Measurements from ENCODE around the gene NEK11. TPM values are rescaled to one million over a fixed set of nuclear protein-coding genes. Genes with fewer than 3 reads are reported as not detected.

Gene NEK11
- total and polyA plus RNA-seq, 9 of the 15 experiments (the other 6 are each of a cell fraction or from before 2014, with no cell fraction given) = 0.28 to 1.5 (median 0.87) TPM

DNA sequence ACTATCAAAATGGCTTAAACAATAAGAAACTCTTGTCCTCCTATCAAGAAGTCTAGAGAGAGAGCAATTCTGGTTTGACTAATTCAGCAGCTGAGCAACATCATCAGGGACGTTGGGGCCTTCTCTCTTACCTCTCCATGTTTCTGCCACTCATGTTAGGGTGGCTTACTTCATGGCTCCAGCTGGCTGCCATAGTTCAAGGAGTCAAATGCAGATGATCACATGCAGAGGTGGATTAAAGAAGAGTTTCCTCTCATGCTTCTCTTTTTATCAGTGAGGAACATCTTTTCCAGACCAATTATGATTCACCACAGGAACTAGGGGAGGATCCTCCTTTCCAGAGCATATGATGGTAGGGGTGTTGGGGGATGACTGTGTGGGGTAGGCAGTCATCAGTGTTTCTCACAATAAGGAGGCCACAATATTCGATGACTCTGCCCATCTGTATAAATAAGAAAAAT lies 45.5 kb downstream of the NEK11 start (continued):
- TF ChIP-seq, protein P1, sequence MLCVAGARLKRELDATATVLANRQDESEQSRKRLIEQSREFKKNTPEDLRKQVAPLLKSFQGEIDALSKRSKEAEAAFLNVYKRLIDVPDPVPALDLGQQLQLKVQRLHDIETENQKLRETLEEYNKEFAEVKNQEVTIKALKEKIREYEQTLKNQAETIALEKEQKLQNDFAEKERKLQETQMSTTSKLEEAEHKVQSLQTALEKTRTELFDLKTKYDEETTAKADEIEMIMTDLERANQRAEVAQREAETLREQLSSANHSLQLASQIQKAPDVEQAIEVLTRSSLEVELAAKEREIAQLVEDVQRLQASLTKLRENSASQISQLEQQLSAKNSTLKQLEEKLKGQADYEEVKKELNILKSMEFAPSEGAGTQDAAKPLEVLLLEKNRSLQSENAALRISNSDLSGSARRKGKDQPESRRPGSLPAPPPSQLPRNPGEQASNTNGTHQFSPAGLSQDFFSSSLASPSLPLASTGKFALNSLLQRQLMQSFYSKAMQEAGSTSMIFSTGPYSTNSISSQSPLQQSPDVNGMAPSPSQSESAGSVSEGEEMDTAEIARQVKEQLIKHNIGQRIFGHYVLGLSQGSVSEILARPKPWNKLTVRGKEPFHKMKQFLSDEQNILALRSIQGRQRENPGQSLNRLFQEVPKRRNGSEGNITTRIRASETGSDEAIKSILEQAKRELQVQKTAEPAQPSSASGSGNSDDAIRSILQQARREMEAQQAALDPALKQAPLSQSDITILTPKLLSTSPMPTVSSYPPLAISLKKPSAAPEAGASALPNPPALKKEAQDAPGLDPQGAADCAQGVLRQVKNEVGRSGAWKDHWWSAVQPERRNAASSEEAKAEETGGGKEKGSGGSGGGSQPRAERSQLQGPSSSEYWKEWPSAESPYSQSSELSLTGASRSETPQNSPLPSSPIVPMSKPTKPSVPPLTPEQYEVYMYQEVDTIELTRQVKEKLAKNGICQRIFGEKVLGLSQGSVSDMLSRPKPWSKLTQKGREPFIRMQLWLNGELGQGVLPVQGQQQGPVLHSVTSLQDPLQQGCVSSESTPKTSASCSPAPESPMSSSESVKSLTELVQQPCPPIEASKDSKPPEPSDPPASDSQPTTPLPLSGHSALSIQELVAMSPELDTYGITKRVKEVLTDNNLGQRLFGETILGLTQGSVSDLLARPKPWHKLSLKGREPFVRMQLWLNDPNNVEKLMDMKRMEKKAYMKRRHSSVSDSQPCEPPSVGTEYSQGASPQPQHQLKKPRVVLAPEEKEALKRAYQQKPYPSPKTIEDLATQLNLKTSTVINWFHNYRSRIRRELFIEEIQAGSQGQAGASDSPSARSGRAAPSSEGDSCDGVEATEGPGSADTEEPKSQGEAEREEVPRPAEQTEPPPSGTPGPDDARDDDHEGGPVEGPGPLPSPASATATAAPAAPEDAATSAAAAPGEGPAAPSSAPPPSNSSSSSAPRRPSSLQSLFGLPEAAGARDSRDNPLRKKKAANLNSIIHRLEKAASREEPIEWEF (CRISPR knock-in tag; IDR thresholded peaks at IDR 0.05) = peak; percentile 40; the same call in 1 of the 2 replicates
- TF ChIP-seq, protein P2, sequence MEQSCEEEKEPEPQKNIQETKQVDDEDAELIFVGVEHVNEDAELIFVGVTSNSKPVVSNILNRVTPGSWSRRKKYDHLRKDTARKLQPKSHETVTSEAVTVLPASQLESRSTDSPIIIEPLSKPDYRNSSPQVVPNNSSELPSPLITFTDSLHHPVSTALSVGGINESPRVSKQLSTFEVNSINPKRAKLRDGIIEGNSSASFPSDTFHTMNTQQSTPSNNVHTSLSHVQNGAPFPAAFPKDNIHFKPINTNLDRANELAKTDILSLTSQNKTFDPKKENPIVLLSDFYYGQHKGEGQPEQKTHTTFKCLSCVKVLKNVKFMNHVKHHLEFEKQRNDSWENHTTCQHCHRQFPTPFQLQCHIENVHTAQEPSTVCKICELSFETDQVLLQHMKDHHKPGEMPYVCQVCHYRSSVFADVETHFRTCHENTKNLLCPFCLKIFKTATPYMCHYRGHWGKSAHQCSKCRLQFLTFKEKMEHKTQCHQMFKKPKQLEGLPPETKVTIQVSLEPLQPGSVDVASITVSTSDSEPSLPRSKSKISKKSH (CRISPR knock-in tag; IDR thresholded peaks at IDR 0.05) = no peak
- TF ChIP-seq PURB (CRISPR knock-in tag; IDR thresholded peaks at IDR 0.05; ENCODE audit: low read depth) = no peak
- TF ChIP-seq NCOA1 (IDR thresholded peaks at IDR 0.05; ENCODE audit: low read depth) = no peak
- no peak for TF ChIP-seq HOMEZ (CRISPR knock-in tag; IDR thresholded peaks at IDR 0.05)
- TF ChIP-seq NR1H2 (CRISPR knock-in tag; IDR thresholded peaks at IDR 0.05) = no peak
- TF ChIP-seq ZNF384 (IDR thresholded peaks at IDR 0.05; ENCODE audit: low read depth, low read length) = no peak
- TF ChIP-seq NR2F6 (CRISPR knock-in tag; IDR thresholded peaks at IDR 0.05) = no peak
- no peak for TF ChIP-seq HMG20B (CRISPR knock-in tag; IDR thresholded peaks at IDR 0.05)
- peak; percentile 65; the same call in 1 of the 2 replicates for TF ChIP-seq ETV1 (tag; conservative IDR thresholded peaks at IDR 0.05; ENCODE audit: low read depth)
- no peak for TF ChIP-seq KLF1 (tag; IDR thresholded peaks at IDR 0.05)
- TF ChIP-seq, protein P3, sequence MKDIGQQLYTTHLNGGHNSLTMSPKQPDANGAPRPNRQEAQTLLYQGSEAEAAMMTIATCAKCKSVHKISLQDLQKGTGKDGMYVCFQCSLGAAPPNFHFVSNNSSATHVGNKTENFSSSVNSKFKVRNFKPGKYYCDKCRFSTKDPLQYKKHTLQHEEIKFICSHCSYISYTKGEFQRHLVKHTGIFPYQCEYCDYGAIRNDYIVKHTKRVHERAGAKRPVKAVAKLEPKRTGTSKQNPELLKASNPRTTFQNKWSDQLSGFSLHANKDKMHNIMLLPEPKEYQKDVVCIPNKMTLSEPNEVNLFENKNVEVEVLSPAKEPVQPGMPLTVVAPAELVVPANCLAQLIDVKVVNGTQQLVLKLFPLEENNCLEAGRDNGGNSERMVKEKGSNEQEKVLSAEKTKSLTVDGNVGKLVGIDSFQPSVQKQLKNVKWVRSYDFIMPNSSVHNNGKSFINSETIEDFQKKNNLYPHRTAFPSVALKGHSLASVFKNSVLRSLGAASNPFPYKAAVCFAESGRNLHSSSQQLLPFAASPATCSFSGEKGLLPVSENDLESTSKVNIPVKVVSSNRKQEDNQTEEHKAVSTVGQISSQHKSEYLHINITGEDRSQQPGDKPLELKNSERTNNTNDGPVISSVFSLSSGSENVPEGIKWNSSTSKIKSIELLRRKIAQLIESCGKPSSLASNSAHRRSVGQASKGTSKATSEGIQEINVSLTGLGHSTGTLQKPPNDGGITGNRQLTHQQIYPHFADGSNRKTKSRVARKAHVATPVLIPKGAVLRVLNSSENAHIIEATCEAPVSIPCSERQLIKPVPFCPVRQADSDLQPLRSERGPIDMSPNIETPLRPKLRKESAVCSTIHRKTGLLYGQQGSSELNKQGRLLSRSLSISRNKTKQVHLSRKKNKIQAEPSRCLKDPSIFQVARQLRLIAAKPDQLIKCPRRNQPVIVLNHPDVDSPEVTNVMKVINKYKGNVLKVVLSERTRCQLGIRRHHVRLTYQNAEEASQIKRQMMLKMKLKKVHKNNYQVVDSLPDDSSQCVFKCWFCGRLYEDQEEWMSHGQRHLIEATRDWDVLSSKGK (CRISPR knock-in tag; IDR thresholded peaks at IDR 0.05) = no peak
- no peak for TF ChIP-seq ZNF75A (CRISPR knock-in tag; IDR thresholded peaks at IDR 0.05)
- TF ChIP-seq, protein P4, sequence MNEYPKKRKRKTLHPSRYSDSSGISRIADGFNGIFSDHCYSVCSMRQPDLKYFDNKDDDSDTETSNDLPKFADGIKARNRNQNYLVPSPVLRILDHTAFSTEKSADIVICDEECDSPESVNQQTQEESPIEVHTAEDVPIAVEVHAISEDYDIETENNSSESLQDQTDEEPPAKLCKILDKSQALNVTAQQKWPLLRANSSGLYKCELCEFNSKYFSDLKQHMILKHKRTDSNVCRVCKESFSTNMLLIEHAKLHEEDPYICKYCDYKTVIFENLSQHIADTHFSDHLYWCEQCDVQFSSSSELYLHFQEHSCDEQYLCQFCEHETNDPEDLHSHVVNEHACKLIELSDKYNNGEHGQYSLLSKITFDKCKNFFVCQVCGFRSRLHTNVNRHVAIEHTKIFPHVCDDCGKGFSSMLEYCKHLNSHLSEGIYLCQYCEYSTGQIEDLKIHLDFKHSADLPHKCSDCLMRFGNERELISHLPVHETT (CRISPR knock-in tag; conservative IDR thresholded peaks at IDR 0.05 in 1 of 2, IDR thresholded peaks at IDR 0.05 in 1 of 2) = no peak
